Endodermal cell (in vitro differentiated cells): Measurements from ENCODE around the gene ARPP21. TPM values are rescaled to one million over a fixed set of nuclear protein-coding genes. Genes with fewer than 3 reads are reported as not detected.
A peak's percentile ranks its signal among the peaks of the same experiment; 100 is the strongest.

Experiments
- DNase-seq: peaks from one replicate; pipeline ENCODE4 v3.0.0-alpha.2; 2017
- H3K27ac ChIP-seq: 2 replicates; pipeline ENCODE4 v1.5.1; 2013; ENCODE audit warnings: mild to moderate bottlenecking, low read depth, low read length, moderate library complexity
- H3K27me3 ChIP-seq: 2 replicates; pipeline ENCODE4 v1.6.1; 2013; ENCODE audit warnings: mild to moderate bottlenecking, low read length, moderate library complexity; ENCODE audit not compliant: insufficient read depth, control insufficient read depth, poor library complexity, severe bottlenecking
- H3K36me3 ChIP-seq: 2 replicates; pipeline ENCODE4 v1.7.0; 2013; ENCODE audit warnings: mild to moderate bottlenecking, low read length, moderate library complexity; ENCODE audit not compliant: control insufficient read depth, insufficient read depth
- H3K4me1 ChIP-seq: one replicate; pipeline ENCODE4 v1.7.0; 2013; ENCODE audit warnings: low read length; ENCODE audit not compliant: control insufficient read depth, insufficient read depth
- H3K4me3 ChIP-seq: 2 replicates; pipeline ENCODE4 v1.5.1; 2013; ENCODE audit warnings: mild to moderate bottlenecking, low read length, moderate library complexity
- H3K9ac ChIP-seq: 2 replicates; pipeline ENCODE4 v1.6.1; 2013; ENCODE audit warnings: mild to moderate bottlenecking, low read length, moderate library complexity; ENCODE audit not compliant: poor library complexity, severe bottlenecking; ENCODE audit errors: extremely low read depth
- H3K9me3 ChIP-seq: 2 replicates; pipeline ENCODE4 v1.6.1; 2013; ENCODE audit warnings: mild to moderate bottlenecking, low read length, moderate library complexity; ENCODE audit not compliant: control insufficient read depth
- H3K27ac Mint-ChIP-seq: 2 replicates; pipeline ENCODE4 v1.8.0; 2020; ENCODE audit warnings: mixed read lengths
- H3K27me3 Mint-ChIP-seq: 2 replicates; pipeline ENCODE4 v1.8.0; 2021; ENCODE audit warnings: mild to moderate bottlenecking, mixed read lengths; ENCODE audit not compliant: insufficient read depth
- H3K36me3 Mint-ChIP-seq: 2 replicates; pipeline ENCODE4 v1.8.0; 2020; ENCODE audit warnings: low read depth, mixed read lengths
- H3K4me1 Mint-ChIP-seq: 2 replicates; pipeline ENCODE4 v1.8.0; 2020; ENCODE audit warnings: mixed read lengths
- H3K4me3 Mint-ChIP-seq: 2 replicates; pipeline ENCODE4 v1.8.0; 2020; ENCODE audit warnings: mild to moderate bottlenecking, moderate library complexity, mixed read lengths
- H3K9me3 Mint-ChIP-seq: 2 replicates; pipeline ENCODE4 v1.8.0; 2020; ENCODE audit warnings: mild to moderate bottlenecking, mixed read lengths
- WGBS, 2 experiments: methylation state at CpG; one replicate each; pipeline versions ENCODE4 v1.1.5 to v1.1.7; 2013; ENCODE audit warnings: missing lambda C conversion rate in 2 of 2, mixed read lengths in 1 of 2; ENCODE audit not compliant: insufficient coverage in 1 of 2, insufficient read length in 1 of 2; 5-methylcytosine and 5-hydroxymethylcytosine counted together
- total RNA-seq, 2 donors: library from RNA; stranded (reverse); fragmentation: NEBNext Ultra II Directional in 1 of 2; extraction: Animal tissue kit (Norgen Biotek cat#: 25700) in 1 of 2; gene quantifications; 2 replicates in 1 of 2; 3 replicates in 1 of 2; pipeline ENCODE4 v1.2.1, GENCODE V29; 2021
- TF ChIP-seq, protein P1 (sequence below): fragments of 200-600 bp; sonication (generic); conservative IDR thresholded peaks from 2 replicates; pipeline ENCODE4 v1.5.0; 2021; ENCODE audit warnings: antibody characterized with exemption, mild to moderate bottlenecking

Gene ARPP21
- total RNA-seq, 2 donors from 2014 or later: not detected

DNA sequence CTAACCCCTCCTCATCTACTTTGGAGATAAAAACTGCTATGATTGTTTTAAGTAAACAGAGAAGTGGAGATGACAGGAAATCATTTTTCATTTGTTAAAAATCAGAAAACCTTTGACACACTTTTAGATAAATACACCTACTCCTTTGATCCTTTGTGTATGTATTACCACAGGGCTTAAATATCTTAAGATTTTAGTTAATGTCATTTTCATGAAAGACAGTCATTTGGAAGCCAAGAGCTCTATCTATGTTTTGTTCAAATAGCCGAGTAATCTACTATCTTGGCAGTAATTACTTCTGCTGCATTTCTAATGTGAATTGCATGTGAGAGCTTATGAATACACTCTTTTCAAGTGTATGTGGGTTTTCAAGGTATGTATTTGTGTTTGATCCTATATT is 2.0 kb downstream of the ARPP21 start:
- Mint-ChIP-seq H3K9me3 (peaks cover 9% of the 10 kb centered on the region), H3K4me1 (peaks cover 18% of the 10 kb centered on the region), H3K4me3 (no peak overlapping the region), H3K27ac (no peak overlapping the region), H3K27me3 (peaks cover 71% of the 10 kb centered on the region), H3K36me3 (no peaks in the 10 kb centered on the region)
- no peak overlapping the region for H3K27ac ChIP-seq
- no peaks in the 10 kb centered on the region for H3K36me3 ChIP-seq
- peaks cover 6% of the 10 kb centered on the region for H3K9me3 ChIP-seq
- no peak overlapping the region for H3K4me3 ChIP-seq
- H3K4me1 ChIP-seq: no peaks in the 10 kb centered on the region
- peaks cover 62% of the 10 kb centered on the region for H3K27me3 ChIP-seq
- no peak for DNase-seq
- no peak overlapping the region for H3K9ac ChIP-seq
- TF ChIP-seq, protein P1, sequence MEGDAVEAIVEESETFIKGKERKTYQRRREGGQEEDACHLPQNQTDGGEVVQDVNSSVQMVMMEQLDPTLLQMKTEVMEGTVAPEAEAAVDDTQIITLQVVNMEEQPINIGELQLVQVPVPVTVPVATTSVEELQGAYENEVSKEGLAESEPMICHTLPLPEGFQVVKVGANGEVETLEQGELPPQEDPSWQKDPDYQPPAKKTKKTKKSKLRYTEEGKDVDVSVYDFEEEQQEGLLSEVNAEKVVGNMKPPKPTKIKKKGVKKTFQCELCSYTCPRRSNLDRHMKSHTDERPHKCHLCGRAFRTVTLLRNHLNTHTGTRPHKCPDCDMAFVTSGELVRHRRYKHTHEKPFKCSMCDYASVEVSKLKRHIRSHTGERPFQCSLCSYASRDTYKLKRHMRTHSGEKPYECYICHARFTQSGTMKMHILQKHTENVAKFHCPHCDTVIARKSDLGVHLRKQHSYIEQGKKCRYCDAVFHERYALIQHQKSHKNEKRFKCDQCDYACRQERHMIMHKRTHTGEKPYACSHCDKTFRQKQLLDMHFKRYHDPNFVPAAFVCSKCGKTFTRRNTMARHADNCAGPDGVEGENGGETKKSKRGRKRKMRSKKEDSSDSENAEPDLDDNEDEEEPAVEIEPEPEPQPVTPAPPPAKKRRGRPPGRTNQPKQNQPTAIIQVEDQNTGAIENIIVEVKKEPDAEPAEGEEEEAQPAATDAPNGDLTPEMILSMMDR: no peak
- 86 to 100% methylated on average over 1 of the region's 1 CpG for WGBS, 2 experiments

DNA sequence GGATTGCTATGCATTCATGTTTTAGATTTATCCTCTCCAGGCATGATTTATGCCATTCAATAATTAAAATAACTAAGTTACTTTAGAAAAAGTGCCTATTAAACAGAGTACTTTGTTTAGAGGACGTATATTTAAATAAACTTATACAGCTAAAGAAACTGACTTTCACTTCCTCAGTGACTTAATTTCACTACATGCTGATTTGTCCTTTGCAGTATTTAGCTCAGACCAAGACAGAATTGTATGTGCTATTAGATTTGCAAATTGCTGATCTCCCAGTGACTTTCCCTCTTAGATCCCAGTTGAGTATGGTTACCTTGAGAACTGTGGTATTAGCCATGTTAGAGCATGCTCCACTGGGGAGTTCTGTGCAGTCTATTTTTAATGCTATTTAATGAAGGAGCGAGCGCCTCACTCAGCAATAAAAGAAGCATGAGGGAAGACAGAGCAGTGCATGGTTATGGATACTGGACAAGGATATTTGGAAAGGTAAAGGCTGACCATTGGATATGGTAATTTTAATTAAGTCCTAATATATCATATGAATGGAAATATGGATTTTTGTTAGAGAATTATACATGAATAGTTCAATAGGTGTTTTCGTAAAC is 2.7 kb downstream of the ARPP21 start:
- no peaks in the 10 kb centered on the region for H3K36me3 ChIP-seq
- Mint-ChIP-seq H3K4me3 (no peak overlapping the region), H3K9me3 (peaks cover 9% of the 10 kb centered on the region), H3K27me3 (peaks cover 64% of the 10 kb centered on the region), H3K27ac (no peak overlapping the region), H3K36me3 (no peaks in the 10 kb centered on the region), H3K4me1 (peaks cover 18% of the 10 kb centered on the region)
- H3K9ac ChIP-seq: no peak overlapping the region
- no peak for DNase-seq
- no peak overlapping the region for H3K27ac ChIP-seq
- TF ChIP-seq, protein P1: no peak
- peaks cover 56% of the 10 kb centered on the region for H3K27me3 ChIP-seq
- WGBS, 2 experiments: 92 to 99% methylated on average over 2 to 4 of the region's 4 CpGs
- H3K9me3 ChIP-seq: peaks cover 6% of the 10 kb centered on the region
- no peaks in the 10 kb centered on the region for H3K4me1 ChIP-seq
- no peak overlapping the region for H3K4me3 ChIP-seq

DNA sequence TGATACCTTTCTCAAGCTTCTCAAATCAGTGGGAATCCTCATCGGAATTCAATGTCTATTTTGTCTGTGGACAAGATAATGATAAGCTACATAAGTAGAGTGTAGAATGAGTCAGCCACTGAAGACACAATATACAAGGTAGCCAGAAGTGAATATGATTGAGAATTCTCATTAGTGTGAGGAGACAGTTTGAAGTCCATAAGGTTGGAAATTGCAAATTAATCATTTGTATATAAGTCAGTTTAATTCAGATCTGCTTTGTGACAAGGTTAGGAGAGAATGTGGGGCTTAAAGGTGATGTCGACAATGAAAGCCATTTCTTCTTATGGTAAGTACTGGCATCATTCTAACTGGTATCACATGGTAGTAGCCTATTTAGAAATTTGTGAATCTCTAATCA is 4.2 kb downstream of the ARPP21 start:
- 85 to 92% methylated on average over 1 to 2 of the region's 2 CpGs for WGBS, 2 experiments
- Histone ChIP-seq H3K27me3 (peaks cover 41% of the 10 kb centered on the region), H3K9me3 (peaks cover 2% of the 10 kb centered on the region), H3K9ac (no peak overlapping the region), H3K4me1 (no peaks in the 10 kb centered on the region), H3K36me3 (no peaks in the 10 kb centered on the region), H3K4me3 (peak overlapping the region; percentile 34), H3K27ac (no peak overlapping the region)
- no peak overlapping the region for H3K4me3 Mint-ChIP-seq
- TF ChIP-seq, protein P1: no peak
- H3K27me3 Mint-ChIP-seq: peaks cover 50% of the 10 kb centered on the region
- DNase-seq: no peak
- H3K36me3 Mint-ChIP-seq: no peaks in the 10 kb centered on the region
- H3K9me3 Mint-ChIP-seq: peaks cover 6% of the 10 kb centered on the region
- H3K4me1 Mint-ChIP-seq: peaks cover 18% of the 10 kb centered on the region
- H3K27ac Mint-ChIP-seq: no peak overlapping the region
